H1 (cell line): ENCODE measurements around the gene ZNF70. TPM values are rescaled to one million over a fixed set of nuclear protein-coding genes. Genes with fewer than 3 reads are reported as not detected.

Experiments used
- CTCF ChIA-PET: fragments of 300-600 bp; sonication (Branson Sonifier 250); formaldehyde crosslinking; loops from one replicate; lab custom pipeline; 2021; ENCODE audit not compliant: partially characterized antibody; lab: Charles Lee
- POLR2A ChIA-PET: fragments of 300-600 bp; sonication (Branson Sonifier 250); formaldehyde crosslinking; loops from one replicate; lab custom pipeline; 2021; ENCODE audit warnings: inconsistent platforms; ENCODE audit not compliant: partially characterized antibody; lab: Charles Lee
- DNase-seq, 2 experiments: peaks; one replicate each; pipeline versions ENCODE4 v3.0.0 to v3.0.0-alpha.2; 2010 to 2022; ENCODE audit warnings: low spot score in 2 of 2, low read depth in 1 of 2, mixed read lengths in 1 of 2
- FAIRE-seq: peaks from 2 replicates; lab custom pipeline; 2011; peaks lifted over from hg19 to GRCh38; lab: Jason Lieb, UNC
- H2AFZ ChIP-seq: 2 replicates; pipeline ENCODE4 v1.8.1; 2012; ENCODE audit warnings: low read length, inconsistent platforms
- H2AK5ac ChIP-seq: 2 replicates; pipeline ENCODE4 v1.6.1; 2013; ENCODE audit warnings: low read depth, low read length
- H2BK120ac ChIP-seq: replicated peaks from 2 replicates; pipeline ENCODE3; 2013; ENCODE audit warnings: low read depth, low read length, inconsistent platforms
- H2BK12ac ChIP-seq: 2 replicates; pipeline ENCODE4 v1.6.1; 2013; ENCODE audit warnings: low read depth, low read length
- H2BK15ac ChIP-seq: 2 replicates; pipeline ENCODE4 v1.6.1; 2013; ENCODE audit warnings: low read length
- H2BK20ac ChIP-seq: 2 replicates; pipeline ENCODE4 v1.6.1; 2013; ENCODE audit warnings: low read length
- H2BK5ac ChIP-seq: 2 replicates; pipeline ENCODE4 v1.6.1; 2013; ENCODE audit warnings: low read depth, low read length
- H3K14ac ChIP-seq: 2 replicates; pipeline ENCODE4 v1.6.1; 2013; ENCODE audit warnings: inconsistent platforms; ENCODE audit not compliant: insufficient read length
- H3K18ac ChIP-seq: 2 replicates; pipeline ENCODE4 v1.6.1; 2013; ENCODE audit warnings: low read length; ENCODE audit errors: extremely low read depth
- H3K23ac ChIP-seq: 2 replicates; pipeline ENCODE4 v1.6.1; 2013; ENCODE audit warnings: inconsistent platforms; ENCODE audit not compliant: insufficient read length
- H3K23me2 ChIP-seq: 2 replicates; pipeline ENCODE4 v1.6.1; 2013; ENCODE audit warnings: low read depth, low read length
- H3K27ac ChIP-seq: 2 replicates; pipeline ENCODE4 v1.6.1; 2011; ENCODE audit warnings: low read depth, low read length, inconsistent platforms
- H3K27me3 ChIP-seq, 4 experiments: replicated peaks in 1 of 4; 1 replicate in 1 of 4; 2 replicates in 3 of 4; pipeline versions ENCODE4 v1.6.1 to v1.8.1; 2011 to 2013; ENCODE audit warnings: low read length in 3 of 4, mild to moderate bottlenecking in 3 of 4, inconsistent platforms in 2 of 4, mixed read lengths in 2 of 4, moderate library complexity in 1 of 4; ENCODE audit not compliant: control insufficient read depth in 3 of 4, insufficient read depth in 3 of 4; ENCODE audit errors: extremely low read depth in 1 of 4
- H3K36me3 ChIP-seq, 4 experiments: 2 replicates each; pipeline versions ENCODE4 v1.6.1 to v1.8.1; 2011 to 2013; ENCODE audit warnings: mild to moderate bottlenecking in 4 of 4, low read length in 3 of 4, moderate library complexity in 2 of 4, control low read depth in 1 of 4, inconsistent platforms in 1 of 4; ENCODE audit not compliant: insufficient read depth in 4 of 4, control insufficient read depth in 2 of 4
- H3K4ac ChIP-seq: replicated peaks from 2 replicates; pipeline ENCODE3; 2013; ENCODE audit warnings: low read length, low read depth, mixed read lengths, inconsistent platforms; ENCODE audit not compliant: insufficient read length
- H3K4me1 ChIP-seq, 4 experiments: replicated peaks in 1 of 4; 1 replicate in 1 of 4; 2 replicates in 3 of 4; pipeline versions ENCODE4 v1.6.1 to v1.8.1; 2011 to 2013; ENCODE audit warnings: low read length in 3 of 4, inconsistent platforms in 2 of 4, mixed read lengths in 1 of 4; ENCODE audit not compliant: insufficient read depth in 4 of 4, control insufficient read depth in 3 of 4
- H3K4me2 ChIP-seq, 2 experiments: 2 replicates each; pipeline versions ENCODE4 v1.6.1 to v1.8.1; 2011 to 2013; ENCODE audit warnings: low read depth in 2 of 2, low read length in 2 of 2, control low read depth in 1 of 2, inconsistent platforms in 1 of 2, mild to moderate bottlenecking in 1 of 2; ENCODE audit not compliant: insufficient read depth in 1 of 2
- H3K4me3 ChIP-seq, 4 experiments: fragments of 200-600, 300-600 bp in 1 of 4; sonication (generic), shearing (Covaris generic), sonication (Bioruptor Twin) in 1 of 4; 2 replicates each; pipeline versions ENCODE4 v1.5.1 to v1.8.1; 2011 to 2016; ENCODE audit warnings: low read length in 4 of 4, low read depth in 3 of 4, control low read depth in 2 of 4, inconsistent platforms in 2 of 4, mild to moderate bottlenecking in 2 of 4, mixed read lengths in 1 of 4, moderate library complexity in 1 of 4; ENCODE audit not compliant: insufficient read depth in 2 of 4; ENCODE audit errors: extremely low read depth in 1 of 4
- H3K56ac ChIP-seq: replicated peaks from 2 replicates; pipeline ENCODE3; 2013; ENCODE audit warnings: low read depth, mild to moderate bottlenecking, mixed read lengths, low read length, inconsistent platforms; ENCODE audit not compliant: insufficient read length
- H3K79me1 ChIP-seq: 2 replicates; pipeline ENCODE4 v1.6.1; 2013; ENCODE audit warnings: low read depth, low read length, control low read depth
- H3K79me2 ChIP-seq, 2 experiments: 2 replicates each; pipeline versions ENCODE4 v1.6.1 to v1.8.1; 2012 to 2013; ENCODE audit warnings: low read length in 2 of 2, mild to moderate bottlenecking in 2 of 2, inconsistent platforms in 1 of 2; ENCODE audit not compliant: insufficient read depth in 2 of 2, control insufficient read depth in 1 of 2
- H3K9ac ChIP-seq, 4 experiments: replicated peaks in 1 of 4; 1 replicate in 1 of 4; 2 replicates in 3 of 4; pipeline versions ENCODE4 v1.6.1 to v1.8.1; 2011 to 2013; ENCODE audit warnings: low read depth in 3 of 4, low read length in 3 of 4, control low read depth in 2 of 4, mild to moderate bottlenecking in 2 of 4, moderate library complexity in 2 of 4, inconsistent platforms in 1 of 4; ENCODE audit errors: extremely low read depth in 1 of 4
- H3K9me3 ChIP-seq, 2 experiments: 2 replicates each; pipeline versions ENCODE4 v1.6.1 to v1.8.1; 2012 to 2013; ENCODE audit warnings: mild to moderate bottlenecking in 2 of 2, moderate library complexity in 2 of 2, control low read depth in 1 of 2, inconsistent platforms in 1 of 2, low read depth in 1 of 2, low read length in 1 of 2, mixed read lengths in 1 of 2; ENCODE audit not compliant: insufficient read depth in 2 of 2
- H4K20me1 ChIP-seq, 2 experiments: replicated peaks in 1 of 2; 2 replicates each; pipeline versions ENCODE3 to v1.8.1; 2011 to 2013; ENCODE audit warnings: inconsistent platforms in 2 of 2, low read length in 2 of 2, mild to moderate bottlenecking in 1 of 2; ENCODE audit not compliant: insufficient read depth in 2 of 2, control insufficient read depth in 1 of 2
- H4K5ac ChIP-seq: 2 replicates; pipeline ENCODE4 v1.6.1; 2013; ENCODE audit warnings: low read length, low read depth, mixed read lengths, inconsistent platforms; ENCODE audit not compliant: insufficient read length
- H4K8ac ChIP-seq: 2 replicates; pipeline ENCODE4 v1.8.0; 2013; ENCODE audit warnings: mild to moderate bottlenecking, moderate library complexity, low read length, inconsistent platforms; ENCODE audit not compliant: insufficient read depth; ENCODE audit errors: extremely low read depth
- H4K91ac ChIP-seq: replicated peaks from 2 replicates; pipeline ENCODE3; 2013; ENCODE audit warnings: low read length, mixed read lengths, inconsistent platforms; ENCODE audit not compliant: insufficient read length
- ATF3 ChIP-seq: IDR thresholded peaks from 2 replicates; pipeline ENCODE4 v1.6.1; 2011; ENCODE audit warnings: low read depth, mild to moderate bottlenecking, low read length; ENCODE audit not compliant: insufficient read depth
- BRCA1 ChIP-seq: IDR thresholded peaks from 2 replicates; pipeline ENCODE4 v1.6.1; 2012; ENCODE audit warnings: low read depth, low read length, improper control_type of control experiment
- CHD2 ChIP-seq: IDR thresholded peaks from 2 replicates; pipeline ENCODE4 v1.6.1; 2012; ENCODE audit warnings: low read length, improper control_type of control experiment
- HDAC6 ChIP-seq: IDR thresholded peaks from one replicate; pipeline ENCODE4 v1.7.1; 2012; ENCODE audit warnings: low read depth, mild to moderate bottlenecking, inconsistent platforms, low read length, moderate library complexity
- MAX ChIP-seq: IDR thresholded peaks from 2 replicates; pipeline ENCODE4 v1.6.1; 2012; ENCODE audit warnings: inconsistent platforms
- RAD21 ChIP-seq, 2 experiments: IDR thresholded peaks in 1 of 2; conservative IDR thresholded peaks in 1 of 2; 2 replicates each; pipeline ENCODE4 v1.6.1; 2011; ENCODE audit warnings: low read depth in 2 of 2, low read length in 2 of 2, improper control_type of control experiment in 1 of 2, inconsistent platforms in 1 of 2, mild to moderate bottlenecking in 1 of 2, moderate library complexity in 1 of 2
- RBBP5 ChIP-seq: IDR thresholded peaks from 2 replicates; pipeline ENCODE4 v1.7.1; 2012; ENCODE audit warnings: low read depth, mild to moderate bottlenecking, inconsistent platforms, low read length, moderate library complexity, borderline replicate concordance
- SIN3A ChIP-seq, 2 experiments: IDR thresholded peaks in 1 of 2; conservative IDR thresholded peaks in 1 of 2; 2 replicates each; pipeline ENCODE4 v1.6.1; 2011 to 2012; ENCODE audit warnings: low read length in 2 of 2, improper control_type of control experiment in 1 of 2, low read depth in 1 of 2, mild to moderate bottlenecking in 1 of 2
- WGBS, 2 experiments: shearing (Covaris generic) in 1 of 2; methylation state at CpG; one replicate each; pipeline versions ENCODE4 v1.1.6 to v1.1.7; 2013 to 2015; ENCODE audit warnings: low lambda C conversion rate in 2 of 2, mixed read lengths in 2 of 2, inconsistent platforms in 1 of 2, low coverage in 1 of 2, missing lambda C conversion rate in 1 of 2; ENCODE audit not compliant: insufficient replicate concordance in 2 of 2, insufficient coverage in 1 of 2, insufficient read length in 1 of 2; ENCODE audit errors: extremely low coverage in 1 of 2, missing lambda C conversion rate in 1 of 2; 5-methylcytosine and 5-hydroxymethylcytosine counted together
- polyA plus RNA-seq, 7 experiments: library from polyadenylated mRNA; depleted of rRNA in 3 of 7; stranded (reverse) in 5 of 7; unstranded in 2 of 7; fragments of >200 nt in 5 of 7; fragments of 200-250 nt in 2 of 7; gene quantifications; 1 replicate in 5 of 7; 2 replicates in 1 of 7; 4 replicates in 1 of 7; pipeline versions ENCODE4 v1.2.1 to v1.2.3, GENCODE V29; 2011 to 2013; ENCODE audit warnings: missing spikeins in 2 of 7, mixed read lengths in 2 of 7
- total RNA-seq: library from RNA; stranded (reverse); fragmentation: NEBNext Ultra II Directional; extraction: Animal tissue kit (Norgen Biotek cat#: 25700); gene quantifications from 2 replicates; pipeline ENCODE4 v1.2.1, GENCODE V29; 2021

ZNF70 gene
- total and polyA plus RNA-seq, 2 of the 8 experiments (the other 6 are each of a cell fraction or from before 2014, with no cell fraction given) = 1.1 to 2.6 TPM

- Histone ChIP-seq H3K4ac (no peak overlapping the region), H3K27me3 (no peaks in the 10 kb centered on the region), H2BK120ac (no peak overlapping the region), H3K36me3 (peaks cover 6 to 18% (median 11%) of the 10 kb centered on the region in 4 experiments; a peak in 5 of 8 replicates), H2AFZ (no peak overlapping the region), H3K18ac (no peak overlapping the region), H3K4me3 (no peak overlapping the region), H3K79me1 (peaks cover 4% of the 10 kb centered on the region; the same call in 1 of the 2 replicates), H2BK15ac (no peak overlapping the region), H3K79me2 (0 out of 4 replicates have a peak, but pooled peaks cover 0 to 4% of the 10 kb centered on the region in 2 experiments), H4K91ac (no peak overlapping the region), H3K23me2 (no peaks in the 10 kb centered on the region), H2BK20ac (no peak overlapping the region), H3K9ac (no peak overlapping the region), H2BK5ac (no peak overlapping the region), H3K56ac (no peak overlapping the region), H2BK12ac (no peak overlapping the region), H3K4me1 (no peaks in the 10 kb centered on the region), H4K8ac (no peak overlapping the region), H3K9me3 (no peaks in the 10 kb centered on the region), H3K27ac (no peak overlapping the region), H2AK5ac (no peak overlapping the region), H4K20me1 (peaks cover 10 to 24% of the 10 kb centered on the region in 2 experiments), H3K4me2 (no peak overlapping the region), H4K5ac (no peak overlapping the region), H3K14ac (no peak overlapping the region), H3K23ac (no peak overlapping the region)
- FAIRE-seq (no peak), DNase-seq (no peak)
- ChIA-PET CTCF (interaction anchor here (1.1 to 1.3 kb wide), 2 partner anchors 16 to 71 kb away, joined by 3 read pairs; no protein-coding TSS in a partner anchor), POLR2A (interaction anchor here (1.1 kb wide), 1 partner anchor 35 kb away, joined by 3 read pairs; no protein-coding TSS in a partner anchor)
- TF ChIP-seq RAD21 (IDR thresholded peaks at IDR 0.05 in 1 of 2, conservative IDR thresholded peaks at IDR 0.05 in 1 of 2; ENCODE audit: low read depth in 2 of 2, low read length in 2 of 2) (no peak), SIN3A (conservative IDR thresholded peaks at IDR 0.05 in 1 of 2, IDR thresholded peaks at IDR 0.05 in 1 of 2; ENCODE audit: low read depth in 1 of 2, low read length in 2 of 2) (no peak), CHD2 (no peak), RBBP5 (no peak), BRCA1 (no peak), ATF3 (no peak), HDAC6 (no peak), MAX (no peak)
- 92% methylated on average over 10 of the region's 13 CpGs; no CpG with 5 or more reads in 1 of the 2 experiments for WGBS, 2 experiments
Observed at GRCh38 chr22:23696326-23696851, 54.5 kb downstream of the ZNF70 start.
